GM21737 (cell line): ENCODE data around the gene ANO9.

Source experiments
- ATAC-seq: cut with Tn5 transposase; IDR thresholded peaks from one replicate; pipeline ENCODE4 v1.9.1; 2021; ENCODE audit warnings: mild to moderate bottlenecking, moderate library complexity; ENCODE audit not compliant: unreplicated experiment

ANO9 gene

DNA sequence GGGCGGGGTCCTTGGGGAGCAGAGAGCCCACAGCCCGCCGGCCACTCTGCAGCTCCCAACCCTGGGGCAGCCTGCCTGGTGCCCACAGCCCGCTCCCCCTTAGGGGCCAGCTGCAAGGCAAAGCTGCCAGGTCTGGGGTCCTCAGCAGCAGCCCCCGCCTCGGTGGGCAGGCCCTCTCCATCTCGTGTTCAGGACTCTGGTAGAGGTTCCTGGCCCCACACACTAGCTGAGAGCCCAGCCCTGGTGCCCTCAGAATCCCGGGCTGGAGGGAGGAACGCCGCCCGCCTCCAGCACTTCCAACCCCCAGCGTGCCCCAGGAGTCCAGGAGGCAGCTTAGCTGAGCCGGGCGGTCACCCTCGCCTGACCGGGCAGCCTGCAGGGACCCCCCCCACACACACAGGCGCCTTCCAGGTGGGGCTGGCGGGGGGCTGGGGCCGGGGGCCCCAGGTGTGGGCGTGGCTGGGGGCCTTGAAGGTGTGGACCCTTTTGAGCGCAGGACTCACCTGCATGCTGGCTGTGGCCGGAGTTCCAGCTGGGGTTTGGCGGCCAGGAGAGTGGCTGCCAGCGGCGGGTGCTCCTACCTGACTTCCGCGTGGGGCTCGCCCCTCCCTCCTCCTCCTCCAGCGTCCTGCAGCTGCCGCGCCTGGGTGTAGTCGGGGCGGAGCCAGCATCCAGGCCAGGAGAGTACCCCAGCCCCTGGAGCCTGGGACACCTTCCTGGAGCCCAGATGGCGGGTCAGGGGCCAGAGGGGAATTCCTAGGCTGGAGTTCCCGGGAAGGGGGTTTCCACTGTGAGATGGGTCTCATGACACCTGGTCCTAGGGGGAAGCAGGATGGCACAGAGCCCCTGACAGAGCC, at the start of gene ANO9:
Gene ANO9 (minus strand): TSS at position 594 of the 857 bp plus-strand sequence. CDS start 85 bp downstream, at position 509.
- peak; percentile 68 for ATAC-seq

- no peak for ATAC-seq
Measured at GRCh38 chr11:491358-491757, 49.5 kb upstream of the ANO9 start.

DNA sequence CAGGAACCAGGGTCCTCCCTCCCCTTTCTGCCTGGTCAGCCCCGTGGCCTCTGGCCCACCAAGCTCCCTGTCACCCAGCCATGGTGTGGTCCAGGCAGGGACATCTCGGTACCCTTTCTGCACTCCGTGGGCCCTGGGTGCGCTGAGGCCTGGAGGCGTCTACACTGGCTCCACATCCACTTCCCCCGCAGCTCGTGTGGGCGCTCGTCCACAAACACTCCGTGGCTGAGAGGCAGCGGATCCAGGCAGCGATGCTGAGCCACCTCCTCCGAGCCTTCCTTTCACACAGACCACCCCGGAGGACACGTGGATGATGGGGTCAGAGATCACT, 49.1 kb upstream of the ANO9 start:
- no peak for ATAC-seq

DNA sequence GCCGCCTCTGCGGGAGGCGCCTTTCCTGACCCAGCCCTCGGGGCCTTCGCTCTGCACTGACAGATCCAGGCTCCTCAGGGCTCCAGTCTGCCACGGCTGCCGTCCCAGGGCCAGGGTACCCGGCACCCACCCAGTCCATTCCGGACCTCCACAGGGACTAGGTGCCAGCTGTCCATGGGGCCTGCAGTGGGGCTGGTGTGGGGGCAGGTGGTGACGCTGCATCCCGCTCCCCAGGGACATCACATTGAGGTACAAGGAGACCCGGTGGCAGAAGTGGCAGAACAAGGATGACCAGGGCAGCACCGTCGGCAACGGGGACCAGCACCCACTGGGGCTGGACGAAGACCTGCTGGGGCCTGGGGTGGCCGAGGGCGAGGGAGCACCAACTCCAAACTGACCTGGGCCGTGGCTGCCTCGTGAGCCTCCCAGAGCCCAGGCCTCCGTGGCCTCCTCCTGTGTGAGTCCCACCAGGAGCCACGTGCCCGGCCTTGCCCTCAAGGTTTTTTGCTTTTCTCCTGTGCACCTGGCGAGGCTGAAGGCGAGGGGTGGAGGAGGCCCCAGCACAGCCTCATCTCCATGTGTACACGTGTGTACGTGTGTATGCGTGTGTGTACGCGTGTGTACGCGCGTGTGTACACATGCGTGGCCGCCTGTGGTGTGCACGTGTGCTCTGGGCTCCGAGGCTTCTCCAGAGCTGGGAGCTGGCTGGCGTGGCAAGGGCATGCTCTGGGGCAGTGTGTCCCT, 48.5 kb upstream of the ANO9 start:
- ATAC-seq, result no peak

DNA sequence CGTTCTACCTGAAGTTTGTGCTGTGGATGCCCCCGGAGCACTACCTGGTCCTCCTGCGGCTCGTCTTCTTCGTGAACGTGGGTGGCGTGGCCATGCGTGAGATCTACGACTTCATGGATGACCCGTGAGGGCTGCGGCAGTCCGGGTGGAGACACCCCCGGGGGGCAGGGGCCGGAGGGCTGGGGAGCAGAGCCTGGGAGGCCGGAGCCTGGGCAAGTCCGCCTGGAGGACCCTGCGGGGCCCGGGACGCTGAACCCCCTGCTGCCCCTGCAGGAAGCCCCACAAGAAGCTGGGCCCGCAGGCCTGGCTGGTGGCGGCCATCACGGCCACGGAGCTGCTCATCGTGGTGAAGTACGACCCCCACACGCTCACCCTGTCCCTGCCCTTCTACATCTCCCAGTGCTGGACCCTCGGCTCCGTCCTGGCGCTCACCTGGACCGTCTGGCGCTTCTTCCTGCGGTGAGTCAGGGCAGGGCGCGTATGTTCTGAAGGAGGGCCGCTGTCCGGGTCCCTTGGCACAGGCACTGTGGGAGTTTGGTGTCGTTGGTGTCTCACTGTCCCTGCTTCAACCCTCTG, 47.9 kb upstream of the ANO9 start:
- no peak for ATAC-seq

DNA sequence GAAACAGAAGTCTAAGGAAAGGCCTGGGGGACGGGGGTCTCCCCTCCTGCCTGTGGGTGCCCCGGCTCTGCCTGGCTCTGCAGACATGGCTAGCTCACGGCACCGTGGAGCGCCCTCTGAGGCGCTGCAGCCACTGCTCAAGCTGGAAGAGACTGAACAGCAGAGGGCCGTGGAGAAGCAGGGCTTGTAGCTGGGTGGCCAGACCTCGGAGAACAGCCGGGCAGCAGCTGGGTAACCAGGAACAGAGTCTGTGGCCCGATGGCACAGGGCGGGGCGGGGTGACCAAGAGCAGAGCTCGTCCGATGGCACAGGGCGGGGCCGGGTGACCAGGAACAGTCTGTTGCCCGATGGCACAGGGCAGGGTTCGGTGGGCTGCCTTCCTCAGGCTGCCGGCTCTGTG, 47.2 kb upstream of the ANO9 start:
- no peak for ATAC-seq

DNA sequence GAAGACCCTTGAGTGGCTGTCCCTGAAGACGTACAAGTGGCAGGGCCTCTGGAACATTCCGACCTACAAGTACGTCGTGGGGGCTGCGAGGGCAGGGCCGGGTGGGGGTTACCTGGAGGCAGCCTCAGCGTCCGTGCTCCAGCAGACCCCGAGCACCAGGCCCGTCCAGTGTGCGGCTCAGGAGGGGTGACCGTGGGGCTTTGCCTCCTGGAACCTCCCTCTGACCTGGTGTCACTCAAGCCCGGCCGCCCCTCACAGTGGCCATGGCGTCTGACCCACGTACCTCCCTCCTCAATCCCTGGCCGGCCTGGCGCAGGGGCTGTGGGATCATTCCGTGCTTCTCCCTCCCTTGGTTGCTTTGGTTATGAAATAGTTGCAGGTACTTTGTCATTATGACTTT, 46.8 kb upstream of the ANO9 start:
- no peak for ATAC-seq

DNA sequence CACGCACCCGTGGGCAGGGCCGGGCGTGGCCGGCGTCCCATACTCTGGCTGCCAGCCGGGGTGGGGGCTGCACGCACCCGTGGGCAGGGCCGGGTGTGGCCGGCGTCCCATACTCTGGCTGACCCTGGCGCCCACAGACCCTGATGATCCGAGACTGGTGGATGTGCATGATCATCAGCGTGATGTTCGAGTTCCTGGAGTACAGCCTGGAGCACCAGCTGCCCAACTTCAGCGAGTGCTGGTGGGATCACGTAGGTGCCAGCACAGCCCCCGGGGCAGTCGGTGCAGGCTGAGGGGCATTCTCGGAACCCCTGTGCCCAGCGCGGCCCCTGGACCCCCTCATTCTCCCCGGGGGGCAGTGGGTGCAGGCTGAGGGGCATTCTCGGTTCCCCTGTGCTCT, 46.3 kb upstream of the ANO9 start:
- ATAC-seq, result no peak

- ATAC-seq, result no peak
Measured at GRCh38 chr11:487571-488021, 45.8 kb upstream of the ANO9 start.

- ATAC-seq, result no peak
Measured at GRCh38 chr11:486189-486588, 44.4 kb upstream of the ANO9 start.

DNA sequence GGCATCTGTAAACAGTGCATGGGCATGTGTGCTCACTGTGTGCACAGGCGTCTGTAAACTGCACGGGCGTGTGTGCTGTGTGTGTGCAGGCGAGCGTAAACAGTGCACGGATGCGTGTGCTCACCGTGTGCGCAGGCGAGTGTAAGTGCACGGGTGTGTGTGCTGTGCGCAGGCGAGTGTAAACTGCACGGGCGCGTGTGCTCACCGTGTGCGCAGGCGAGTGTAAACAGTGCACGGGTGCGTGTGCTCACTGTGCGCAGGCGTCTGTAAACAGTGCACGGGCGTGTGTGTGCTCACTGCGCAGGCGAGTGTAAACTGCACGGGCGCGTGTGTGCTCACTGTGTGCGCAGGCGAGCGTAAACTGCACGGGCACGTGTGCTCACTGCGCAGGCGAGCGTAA, 42.8 kb upstream of the ANO9 start:
- ATAC-seq, result no peak

DNA sequence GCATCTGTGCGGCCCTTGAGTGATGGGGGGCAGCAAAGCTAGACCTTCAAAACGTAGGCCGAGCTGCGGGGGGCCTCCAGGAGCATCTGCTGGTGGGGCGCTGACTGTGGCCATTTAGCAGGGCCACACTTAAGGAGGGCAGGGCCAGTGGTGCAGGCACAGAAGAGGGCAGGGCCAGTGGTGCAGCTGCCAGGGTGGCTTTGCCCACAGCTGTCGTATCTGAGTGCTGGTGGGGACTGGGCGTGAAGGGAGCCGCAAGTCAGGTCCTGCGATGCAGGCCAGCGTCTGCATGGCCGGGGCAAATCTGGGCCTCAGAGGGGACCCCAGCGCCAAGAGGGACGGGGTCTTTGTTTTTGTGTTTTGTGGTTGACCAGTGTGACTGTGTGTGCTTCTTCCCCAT, 37.5 kb upstream of the ANO9 start:
- no peak for ATAC-seq

GRCh38 chr11:477052-477715, 35.4 kb upstream of the ANO9 start:
- no peak for ATAC-seq

GRCh38 chr11:476416-476815, 34.6 kb upstream of the ANO9 start:
- ATAC-seq, result no peak

GRCh38 chr11:475941-476340, 34.1 kb upstream of the ANO9 start:
- no peak for ATAC-seq

GRCh38 chr11:474914-475506, 33.2 kb upstream of the ANO9 start:
- no peak for ATAC-seq

GRCh38 chr11:473962-474785, 32.4 kb upstream of the ANO9 start:
- no peak for ATAC-seq

GRCh38 chr11:473415-473814, 31.6 kb upstream of the ANO9 start:
- ATAC-seq, result no peak

- ATAC-seq, result no peak
Measured at GRCh38 chr11:472816-473215, 31.0 kb upstream of the ANO9 start.

DNA sequence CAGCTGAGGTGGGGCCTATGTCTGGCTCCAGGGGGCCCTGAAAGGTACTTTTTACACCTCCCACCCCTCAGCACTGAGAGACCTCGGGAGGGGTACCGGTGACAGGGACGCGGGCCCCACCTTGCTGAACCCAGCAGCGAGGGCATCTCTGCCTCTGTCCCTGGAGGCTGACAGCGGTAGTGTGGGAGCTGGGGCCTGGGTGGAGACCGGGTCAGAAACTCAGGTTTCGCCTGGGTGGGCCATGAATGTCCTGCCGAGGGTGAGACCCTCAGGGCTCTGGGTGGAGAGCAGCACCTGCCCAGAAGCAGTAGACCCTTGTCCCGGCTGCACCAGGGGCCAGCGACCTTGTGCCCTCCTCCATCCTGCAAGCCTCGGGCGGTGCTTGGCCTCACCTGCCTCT, 30.5 kb upstream of the ANO9 start:
- no peak for ATAC-seq
